Chondrocyte (in vitro differentiated cells): Measurements from ENCODE around the gene GGCX. TPM values are rescaled to one million over a fixed set of nuclear protein-coding genes. Genes with fewer than 3 reads are reported as not detected.
A peak's percentile ranks its signal among the peaks of the same experiment; 100 is the strongest.
"Not testable (repeated sequence)": the region's sequence is repeated elsewhere in the genome, so short reads cannot be mapped to it uniquely, and the experiment has no call there.

ENCODE experiments used
- DNase-seq: peaks from one replicate; pipeline ENCODE4 v3.0.0; 2021; ENCODE audit warnings: mixed read lengths, low spot score
- H3K27ac Mint-ChIP-seq: one replicate; pipeline ENCODE4 v1.8.0; 2021; ENCODE audit warnings: mild to moderate bottlenecking, moderate library complexity, mixed read lengths; ENCODE audit not compliant: unreplicated experiment
- H3K27me3 Mint-ChIP-seq: 2 replicates; pipeline ENCODE4 v1.8.0; 2021; ENCODE audit warnings: low read depth, mixed read lengths
- H3K36me3 Mint-ChIP-seq: 2 replicates; pipeline ENCODE4 v1.8.0; 2021; ENCODE audit warnings: low read depth, mixed read lengths
- H3K4me1 Mint-ChIP-seq: 2 replicates; pipeline ENCODE4 v1.8.0; 2021; ENCODE audit warnings: low read depth, mild to moderate bottlenecking, mixed read lengths
- H3K4me3 Mint-ChIP-seq: one replicate; pipeline ENCODE4 v1.8.0; 2021; ENCODE audit warnings: mild to moderate bottlenecking, moderate library complexity, mixed read lengths; ENCODE audit not compliant: unreplicated experiment
- H3K9me3 Mint-ChIP-seq: 2 replicates; pipeline ENCODE4 v1.8.0; 2021; ENCODE audit warnings: low read depth, mixed read lengths
- total RNA-seq: library from RNA; stranded (reverse); gene quantifications from 3 replicates; pipeline ENCODE4 v1.2.1, GENCODE V29; 2021
- TF ChIP-seq, protein P1 (sequence below): fragments of 200-600 bp; sonication (generic); IDR thresholded peaks from 2 replicates; pipeline ENCODE4 v1.5.0; 2021; ENCODE audit warnings: antibody characterized with exemption, mild to moderate bottlenecking, moderate library complexity

Gene GGCX
- total RNA-seq, 1 donor from 2014 or later: 55.7 TPM

DNA sequence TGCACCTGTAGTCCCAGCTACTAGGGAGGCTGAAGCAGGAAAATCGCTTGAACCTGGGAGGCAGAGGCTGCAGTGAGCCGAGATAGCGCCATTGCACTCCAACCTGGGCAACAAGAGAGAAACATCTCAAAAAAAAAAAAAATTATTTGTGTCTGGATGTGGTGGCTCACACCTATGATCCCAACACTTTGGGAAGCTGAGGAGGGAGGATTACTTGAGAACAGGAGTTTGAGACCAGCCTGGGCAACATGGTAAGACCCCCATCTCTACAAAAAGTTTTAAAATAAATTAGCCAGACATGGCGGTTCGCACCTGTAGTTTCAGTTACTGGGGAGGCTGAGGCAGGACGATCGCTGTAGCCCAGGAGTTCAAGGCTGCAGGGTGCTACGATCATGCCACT, 14.4 kb upstream of the GGCX start:
- H3K4me3 Mint-ChIP-seq: no peak overlapping the region
- no peak overlapping the region for H3K27ac Mint-ChIP-seq
- DNase-seq: no peak
- H3K27me3 Mint-ChIP-seq: peaks cover 14% of the 10 kb centered on the region
- no peaks in the 10 kb centered on the region for H3K9me3 Mint-ChIP-seq
- TF ChIP-seq, protein P1, sequence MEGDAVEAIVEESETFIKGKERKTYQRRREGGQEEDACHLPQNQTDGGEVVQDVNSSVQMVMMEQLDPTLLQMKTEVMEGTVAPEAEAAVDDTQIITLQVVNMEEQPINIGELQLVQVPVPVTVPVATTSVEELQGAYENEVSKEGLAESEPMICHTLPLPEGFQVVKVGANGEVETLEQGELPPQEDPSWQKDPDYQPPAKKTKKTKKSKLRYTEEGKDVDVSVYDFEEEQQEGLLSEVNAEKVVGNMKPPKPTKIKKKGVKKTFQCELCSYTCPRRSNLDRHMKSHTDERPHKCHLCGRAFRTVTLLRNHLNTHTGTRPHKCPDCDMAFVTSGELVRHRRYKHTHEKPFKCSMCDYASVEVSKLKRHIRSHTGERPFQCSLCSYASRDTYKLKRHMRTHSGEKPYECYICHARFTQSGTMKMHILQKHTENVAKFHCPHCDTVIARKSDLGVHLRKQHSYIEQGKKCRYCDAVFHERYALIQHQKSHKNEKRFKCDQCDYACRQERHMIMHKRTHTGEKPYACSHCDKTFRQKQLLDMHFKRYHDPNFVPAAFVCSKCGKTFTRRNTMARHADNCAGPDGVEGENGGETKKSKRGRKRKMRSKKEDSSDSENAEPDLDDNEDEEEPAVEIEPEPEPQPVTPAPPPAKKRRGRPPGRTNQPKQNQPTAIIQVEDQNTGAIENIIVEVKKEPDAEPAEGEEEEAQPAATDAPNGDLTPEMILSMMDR: no peak
- no peaks in the 10 kb centered on the region for H3K36me3 Mint-ChIP-seq
- H3K4me1 Mint-ChIP-seq: peaks cover 20% of the 10 kb centered on the region

GRCh38 chr2:85566265-85566664, 5.0 kb upstream of the GGCX start:
- H3K27ac Mint-ChIP-seq: no peak overlapping the region
- H3K4me3 Mint-ChIP-seq: no peak overlapping the region
- TF ChIP-seq, protein P1: no peak
- peaks cover 5% of the 10 kb centered on the region for H3K4me1 Mint-ChIP-seq
- no peaks in the 10 kb centered on the region for H3K9me3 Mint-ChIP-seq
- H3K36me3 Mint-ChIP-seq: no peaks in the 10 kb centered on the region
- peaks cover 11% of the 10 kb centered on the region for H3K27me3 Mint-ChIP-seq
- DNase-seq: no peak

DNA sequence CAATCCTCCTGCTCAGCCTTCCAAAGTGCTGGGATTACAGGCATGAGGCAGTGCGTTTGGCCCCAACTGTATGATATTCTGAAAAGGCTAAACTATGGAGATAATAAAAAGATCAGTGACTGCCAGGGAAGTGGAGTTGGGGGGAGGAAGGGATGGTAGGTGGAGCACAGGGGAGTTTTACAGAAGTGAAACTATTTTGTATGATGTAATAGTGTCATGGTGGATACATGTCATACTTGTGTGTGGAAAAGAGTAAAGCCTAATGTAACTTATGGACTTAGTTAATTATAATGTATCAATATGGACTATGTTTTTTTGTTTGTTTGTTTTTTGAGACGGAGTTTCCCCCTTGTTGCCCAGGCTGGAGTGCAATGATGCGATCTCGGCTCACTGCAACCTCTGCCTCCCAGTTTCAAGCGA, 2.9 kb upstream of the GGCX start:
- no peak for DNase-seq
- Mint-ChIP-seq H3K9me3 (no peaks in the 10 kb centered on the region), H3K36me3 (no peaks in the 10 kb centered on the region), H3K27ac (no peak overlapping the region), H3K4me3 (no peak overlapping the region), H3K27me3 (no peaks in the 10 kb centered on the region), H3K4me1 (peaks cover 23% of the 10 kb centered on the region)
- TF ChIP-seq, protein P1: no peak

DNA sequence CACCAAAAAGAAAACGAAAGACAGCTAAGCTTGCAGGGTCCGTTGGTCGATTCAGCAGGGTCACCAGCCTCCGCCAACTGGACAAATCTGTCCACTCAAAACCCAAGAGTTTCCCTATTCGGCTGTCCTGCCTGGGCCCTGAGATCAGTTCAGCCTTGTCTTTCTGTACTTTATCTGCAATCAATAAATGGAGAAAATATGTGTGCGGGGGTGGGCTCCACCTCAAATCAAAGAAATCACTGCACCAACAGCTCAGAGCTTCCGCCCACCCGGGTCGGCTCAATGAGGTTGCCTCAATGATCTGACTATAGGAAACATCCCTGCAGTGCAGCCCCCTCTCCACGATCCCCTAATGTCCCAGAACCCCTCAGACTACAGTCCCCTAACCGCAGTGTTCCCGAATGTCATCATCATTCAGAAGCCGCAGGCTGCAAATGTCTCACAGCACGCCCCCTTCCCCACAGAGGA, 447 bp downstream of the GGCX start:
- H3K27me3 Mint-ChIP-seq: no peaks in the 10 kb centered on the region
- H3K9me3 Mint-ChIP-seq: no peaks in the 10 kb centered on the region
- TF ChIP-seq, protein P1: no peak
- peak overlapping the region; percentile 92 for H3K4me3 Mint-ChIP-seq
- H3K4me1 Mint-ChIP-seq: peaks cover 26% of the 10 kb centered on the region
- H3K36me3 Mint-ChIP-seq: peaks cover 1% of the 10 kb centered on the region
- no peak for DNase-seq
- H3K27ac Mint-ChIP-seq: peak overlapping the region; percentile 95

GRCh38 chr2:85560403-85560726, 928 bp downstream of the GGCX start:
- not testable (repeated sequence) for DNase-seq
- peak overlapping the region; percentile 95 for H3K27ac Mint-ChIP-seq

GRCh38 chr2:85558160-85558559, 3.1 kb downstream of the GGCX start:
- Mint-ChIP-seq H3K4me1 (peaks cover 26% of the 10 kb centered on the region), H3K36me3 (peaks cover 5% of the 10 kb centered on the region), H3K4me3 (no peak overlapping the region), H3K27me3 (no peaks in the 10 kb centered on the region), H3K9me3 (no peaks in the 10 kb centered on the region), H3K27ac (no peak overlapping the region)
- no peak for DNase-seq
- TF ChIP-seq, protein P1: no peak

More at GRCh38 chr2:85560403-85560726, 928 bp downstream of the GGCX start:
- H3K36me3 Mint-ChIP-seq, H3K27me3 Mint-ChIP-seq, H3K9me3 Mint-ChIP-seq: not testable (repeated sequence)
- Mint-ChIP-seq H3K4me1 (peaks cover 26% of the 10 kb centered on the region), H3K4me3 (peak overlapping the region; percentile 92)
